Tibial nerve (tissue), 4 donors: ENCODE data around the gene PARP14. TPM values are rescaled to one million over a fixed set of nuclear protein-coding genes. Genes with fewer than 3 reads are reported as not detected.

Experiments
- DNase-seq, 2 donors: peaks; one replicate each; pipeline ENCODE4 v3.0.0-alpha.2; 2019; ENCODE audit warnings: low spot score in 2 of 2
- H3K27ac ChIP-seq, 4 donors: fragments of 200-600 bp; sonication (generic) in 3 of 4; one replicate each; pipeline ENCODE4 v1.5.1; 2017 to 2019; ENCODE audit warnings: mild to moderate bottlenecking in 1 of 4
- H3K27me3 ChIP-seq, 2 donors: fragments of 200-600 bp; sonication (generic) in 1 of 2; one replicate each; pipeline versions ENCODE4 v1.5.1 to v1.6.0; 2017 to 2019
- H3K36me3 ChIP-seq, 3 donors: fragments of 200-600 bp; sonication (generic); one replicate each; pipeline ENCODE4 v1.5.1; 2018 to 2019
- H3K4me1 ChIP-seq, 4 donors: fragments of 200-600 bp; sonication (generic) in 3 of 4; one replicate each; pipeline ENCODE4 v1.5.1; 2017 to 2019
- H3K4me3 ChIP-seq, 4 donors: fragments of 200-600 bp; sonication (generic) in 3 of 4; one replicate each; pipeline ENCODE4 v1.5.1; 2017 to 2019; ENCODE audit warnings: mild to moderate bottlenecking in 1 of 4, moderate library complexity in 1 of 4
- H3K9me3 ChIP-seq, 4 donors: fragments of 200-600 bp; sonication (generic) in 3 of 4; one replicate each; pipeline ENCODE4 v1.5.1; 2017 to 2019
- EP300 ChIP-seq, 2 donors: sonication (generic); formaldehyde crosslinking; IDR thresholded peaks; one replicate each; pipeline ENCODE4 v1.6.1; 2017; ENCODE audit warnings: antibody characterized with exemption in 2 of 2, mild to moderate bottlenecking in 1 of 2
- POLR2A ChIP-seq, 2 donors: fragments of 450-650 bp; IDR thresholded peaks; one replicate each; pipeline ENCODE4 v1.6.1; 2017; ENCODE audit warnings: antibody characterized with exemption in 2 of 2, mild to moderate bottlenecking in 2 of 2, moderate library complexity in 2 of 2
- WGBS, 2 donors: methylation state at CpG; one replicate each; pipeline ENCODE4 v1.1.5; 2018; 5-methylcytosine and 5-hydroxymethylcytosine counted together
- total RNA-seq, 4 donors: library from RNA; depleted of rRNA; stranded (reverse); fragments of >200 nt; gene quantifications; one replicate each; pipeline ENCODE4 v1.1.0, GENCODE V29; 2016
- TF ChIP-seq, protein P1 (sequence below), 5 experiments: fragments of 200-600 bp in 3 of 5; fragments of 450-650 bp in 2 of 5; sonication (generic) in 3 of 5; IDR thresholded peaks; one replicate each; pipeline ENCODE4 v1.5.1; 2016 to 2019; ENCODE audit warnings: antibody characterized with exemption in 5 of 5, mild to moderate bottlenecking in 3 of 5, moderate library complexity in 2 of 5

PARP14 gene
- total RNA-seq, 4 donors from 2014 or later, result 31.6 to 56.2 (median 38.4) TPM

DNA sequence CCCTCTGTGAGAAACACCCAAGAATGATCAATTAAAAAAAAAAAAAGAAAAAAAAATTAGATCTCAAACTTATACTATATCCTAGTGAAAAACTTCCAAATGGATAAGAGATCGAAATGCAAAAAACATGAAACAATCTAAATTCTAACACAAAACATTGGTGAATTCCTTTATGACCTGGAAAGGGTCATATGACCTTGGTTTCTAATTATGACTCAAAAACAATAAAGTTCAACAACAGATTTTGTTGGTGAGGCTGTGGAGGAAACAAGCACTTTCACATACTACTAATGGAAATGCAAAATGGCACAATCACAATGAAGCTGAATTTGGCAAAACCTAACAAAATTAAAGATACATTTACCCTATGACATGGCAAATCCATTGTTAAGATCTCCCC lies 67.7 kb downstream of the PARP14 start:
- 96 to 97% methylated on average over 1 of the region's 1 CpG for WGBS, 2 donors
- H3K27me3 ChIP-seq, result no peaks in the 10 kb centered on the region
- H3K4me3 ChIP-seq, result no peak overlapping the region
- TF ChIP-seq, protein P1, sequence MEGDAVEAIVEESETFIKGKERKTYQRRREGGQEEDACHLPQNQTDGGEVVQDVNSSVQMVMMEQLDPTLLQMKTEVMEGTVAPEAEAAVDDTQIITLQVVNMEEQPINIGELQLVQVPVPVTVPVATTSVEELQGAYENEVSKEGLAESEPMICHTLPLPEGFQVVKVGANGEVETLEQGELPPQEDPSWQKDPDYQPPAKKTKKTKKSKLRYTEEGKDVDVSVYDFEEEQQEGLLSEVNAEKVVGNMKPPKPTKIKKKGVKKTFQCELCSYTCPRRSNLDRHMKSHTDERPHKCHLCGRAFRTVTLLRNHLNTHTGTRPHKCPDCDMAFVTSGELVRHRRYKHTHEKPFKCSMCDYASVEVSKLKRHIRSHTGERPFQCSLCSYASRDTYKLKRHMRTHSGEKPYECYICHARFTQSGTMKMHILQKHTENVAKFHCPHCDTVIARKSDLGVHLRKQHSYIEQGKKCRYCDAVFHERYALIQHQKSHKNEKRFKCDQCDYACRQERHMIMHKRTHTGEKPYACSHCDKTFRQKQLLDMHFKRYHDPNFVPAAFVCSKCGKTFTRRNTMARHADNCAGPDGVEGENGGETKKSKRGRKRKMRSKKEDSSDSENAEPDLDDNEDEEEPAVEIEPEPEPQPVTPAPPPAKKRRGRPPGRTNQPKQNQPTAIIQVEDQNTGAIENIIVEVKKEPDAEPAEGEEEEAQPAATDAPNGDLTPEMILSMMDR (IDR thresholded peaks at IDR 0.05), result no peak
- TF ChIP-seq EP300 (IDR thresholded peaks at IDR 0.05), result no peak
- no peak for TF ChIP-seq POLR2A (IDR thresholded peaks at IDR 0.05)
- H3K9me3 ChIP-seq, result no peaks in the 10 kb centered on the region
- peaks cover 0 to 30% (median 0%) of the 10 kb centered on the region in 3 donors for H3K36me3 ChIP-seq
- no peak for DNase-seq
- H3K4me1 ChIP-seq, result no peaks in the 10 kb centered on the region
- H3K27ac ChIP-seq, result no peak overlapping the region

DNA sequence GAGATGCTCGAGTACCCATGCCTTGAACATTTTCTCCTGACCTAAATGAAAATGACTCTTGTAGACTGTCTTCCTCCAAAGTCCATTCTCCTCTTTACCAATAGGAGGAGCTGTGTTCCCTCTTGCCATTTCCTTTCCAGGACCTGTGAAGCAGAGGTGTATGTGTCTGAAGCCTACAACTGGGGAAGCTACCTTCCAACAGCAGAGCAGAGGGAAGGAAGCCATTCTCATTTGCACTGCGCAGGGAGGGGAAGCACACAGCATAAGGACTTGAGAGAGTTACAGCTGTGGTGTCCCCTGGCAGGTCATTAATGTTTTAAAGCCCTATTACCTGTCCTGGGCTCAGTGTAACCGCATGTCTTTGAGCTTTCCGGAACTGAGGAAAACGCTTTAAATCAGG lies 74.3 kb downstream of the PARP14 start:
- TF ChIP-seq EP300 (IDR thresholded peaks at IDR 0.05) (no peak), POLR2A (IDR thresholded peaks at IDR 0.05) (no peak)
- TF ChIP-seq, protein P1 (IDR thresholded peaks at IDR 0.05), result peak; percentile 33 to 52 (median 47)
- WGBS, 2 donors, result 74 to 82% methylated on average over 5 of the region's 5 CpGs
- Histone ChIP-seq H3K27me3 (no peaks in the 10 kb centered on the region), H3K4me3 (no peak overlapping the region), H3K9me3 (no peaks in the 10 kb centered on the region), H3K27ac (no peak overlapping the region), H3K36me3 (peaks cover 0 to 42% (median 2%) of the 10 kb centered on the region in 3 donors), H3K4me1 (peaks cover 0 to 7% (median 0%) of the 10 kb centered on the region in 4 donors)
- DNase-seq, result no peak

DNA sequence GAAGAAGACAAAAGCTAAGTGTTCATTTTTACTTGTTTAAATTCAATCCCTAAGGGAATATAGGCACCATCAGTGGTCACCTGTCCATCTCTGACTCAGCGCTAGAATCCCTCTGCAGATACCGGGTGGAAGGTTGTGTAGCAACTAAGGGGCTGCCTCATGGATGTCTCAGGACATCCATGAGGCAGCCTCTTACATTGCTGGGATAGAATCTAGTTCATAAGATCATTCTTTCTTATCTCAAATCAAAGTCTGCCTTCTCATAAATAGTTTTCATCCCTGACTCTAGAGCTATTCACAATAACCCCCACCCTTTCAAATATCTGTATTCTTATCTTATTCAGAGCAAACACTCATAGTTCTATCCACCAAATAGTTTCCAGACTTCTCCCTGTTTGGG lies 74.9 kb downstream of the PARP14 start:
- Histone ChIP-seq H3K4me3 (no peak overlapping the region), H3K27ac (no peak overlapping the region), H3K9me3 (no peaks in the 10 kb centered on the region), H3K27me3 (no peaks in the 10 kb centered on the region), H3K36me3 (peaks cover 0 to 42% (median 2%) of the 10 kb centered on the region in 3 donors), H3K4me1 (peaks cover 0 to 13% (median 0%) of the 10 kb centered on the region in 4 donors)
- DNase-seq, result no peak
- WGBS, 2 donors, result 94 to 95% methylated on average over 2 of the region's 2 CpGs
- no peak for TF ChIP-seq EP300 (IDR thresholded peaks at IDR 0.05)
- TF ChIP-seq, protein P1 (IDR thresholded peaks at IDR 0.05), result no peak
- no peak for TF ChIP-seq POLR2A (IDR thresholded peaks at IDR 0.05)

DNA sequence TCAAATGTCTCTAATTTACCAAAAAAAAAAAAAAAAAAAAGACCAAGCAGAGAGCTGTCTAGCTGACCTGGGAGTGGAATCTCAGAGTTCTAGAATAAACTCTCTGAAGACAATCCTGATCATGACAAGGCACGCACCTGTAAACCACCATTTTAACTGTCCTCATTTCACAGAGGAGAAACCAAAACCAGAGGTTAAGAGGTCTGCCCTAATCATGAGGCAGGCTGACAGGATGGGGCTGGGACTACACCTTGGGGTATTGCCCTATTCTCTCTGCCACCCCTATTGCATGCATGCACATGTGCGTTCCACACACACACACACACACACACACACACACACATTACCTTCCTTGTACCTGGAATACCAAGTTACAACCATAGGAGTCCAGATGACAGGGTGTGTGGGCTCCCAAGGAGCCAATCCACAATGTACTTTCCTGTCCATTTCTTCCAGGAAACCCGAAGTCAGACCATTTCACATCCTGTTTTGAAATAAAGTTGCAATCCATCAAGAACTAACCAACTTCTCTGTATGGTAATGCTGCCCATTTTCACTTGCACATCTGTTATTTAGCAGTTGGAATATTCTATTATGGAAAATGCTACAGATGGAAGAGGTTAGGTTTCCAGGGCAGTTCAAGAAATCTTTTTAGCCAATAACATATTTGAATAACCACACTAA lies 78.4 kb downstream of the PARP14 start:
- WGBS, 2 donors, result 70 to 75% methylated on average over 3 of the region's 3 CpGs
- H3K4me1 ChIP-seq, result peaks cover 0 to 18% (median 0%) of the 10 kb centered on the region in 4 donors
- H3K36me3 ChIP-seq, result peaks cover 0 to 15% (median 2%) of the 10 kb centered on the region in 3 donors
- H3K4me3 ChIP-seq, result no peak overlapping the region
- no peak overlapping the region for H3K27ac ChIP-seq
- TF ChIP-seq POLR2A (IDR thresholded peaks at IDR 0.05) (no peak), EP300 (IDR thresholded peaks at IDR 0.05) (peak in 1 of 2 donors; percentile 50)
- TF ChIP-seq, protein P1 (IDR thresholded peaks at IDR 0.05), result no peak
- H3K27me3 ChIP-seq, result no peaks in the 10 kb centered on the region
- no peaks in the 10 kb centered on the region for H3K9me3 ChIP-seq
- DNase-seq, result no peak

DNA sequence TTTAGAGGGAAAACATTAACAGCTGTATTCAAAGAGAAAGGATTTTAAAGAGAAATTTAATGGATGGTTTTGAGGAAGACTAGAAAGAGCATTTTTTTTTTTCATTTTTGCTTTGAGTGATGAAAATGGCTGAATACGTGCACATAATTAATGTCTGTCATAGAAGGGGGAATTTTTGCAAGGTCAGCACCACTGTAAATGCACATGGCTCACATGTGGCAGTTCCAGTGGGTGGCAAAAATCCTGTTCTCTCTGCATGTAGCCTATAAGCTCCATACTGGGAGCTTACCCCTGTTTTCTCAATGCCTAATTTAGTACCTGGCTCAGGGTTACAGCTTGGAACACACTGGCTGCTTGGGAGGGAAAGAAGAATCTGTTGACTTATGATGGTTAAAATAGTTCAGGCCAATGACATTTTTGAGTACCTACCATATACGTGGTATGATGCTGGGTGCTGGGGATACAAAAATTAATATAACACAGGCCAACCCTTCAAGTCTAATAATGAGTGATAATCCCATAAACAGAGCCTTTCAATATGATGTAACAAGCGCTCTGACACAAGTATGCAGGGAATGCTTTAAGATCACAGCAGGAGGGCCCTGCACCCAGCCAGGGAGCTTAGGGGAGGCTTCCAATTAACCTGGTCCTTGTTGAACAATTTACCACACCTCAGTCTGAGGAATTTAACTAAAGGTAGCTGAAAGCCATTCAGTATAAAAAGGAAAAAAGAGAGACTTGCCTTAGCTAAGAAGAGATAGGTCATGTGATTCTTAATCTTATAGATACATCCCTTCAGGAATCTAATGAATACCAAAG lies 80.0 kb downstream of the PARP14 start:
- Histone ChIP-seq H3K36me3 (no peaks in the 10 kb centered on the region), H3K9me3 (no peaks in the 10 kb centered on the region), H3K4me3 (no peak overlapping the region), H3K4me1 (peaks cover 0 to 18% (median 0%) of the 10 kb centered on the region in 4 donors), H3K27ac (no peak overlapping the region), H3K27me3 (no peaks in the 10 kb centered on the region)
- TF ChIP-seq EP300 (IDR thresholded peaks at IDR 0.05) (no peak), POLR2A (IDR thresholded peaks at IDR 0.05) (no peak)
- TF ChIP-seq, protein P1 (IDR thresholded peaks at IDR 0.05), result no peak
- WGBS, 2 donors, result 71 to 73% methylated on average over 3 of the region's 3 CpGs
- no peak for DNase-seq
